HG03342 (cell line): Measurements from ENCODE around the gene DYNC1I1.

Experiments used
- ATAC-seq: cut with Tn5 transposase; IDR thresholded peaks from one replicate; pipeline ENCODE4 v1.9.1; 2021; ENCODE audit warnings: mild to moderate bottlenecking, moderate library complexity; ENCODE audit not compliant: unreplicated experiment

Gene DYNC1I1

DNA sequence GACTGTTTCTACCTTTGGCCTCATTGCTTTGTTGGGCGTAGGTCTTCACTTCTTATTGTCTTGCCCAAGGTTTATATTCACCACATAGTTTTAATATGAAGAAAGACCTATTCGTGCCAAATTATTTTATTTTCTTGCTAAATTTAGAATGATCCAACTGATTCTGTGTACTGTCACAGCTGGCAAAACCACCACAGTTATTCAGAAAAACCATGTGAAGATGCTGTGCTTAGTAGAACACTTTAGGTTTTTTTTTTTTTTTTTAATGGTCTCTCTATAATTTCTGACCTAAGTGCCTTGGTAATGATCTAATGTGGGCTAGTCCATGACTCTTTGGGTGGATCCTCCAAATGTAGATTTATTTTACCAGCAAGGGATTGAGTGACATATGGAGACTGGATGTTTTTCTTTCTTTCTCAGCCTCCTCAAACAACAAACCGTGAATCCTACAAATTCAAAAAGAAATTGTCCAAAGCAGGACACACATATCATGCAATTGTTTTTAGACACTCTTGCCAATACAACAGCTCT lies 243.8 kb downstream of the DYNC1I1 start:
- ATAC-seq = no peak

DNA sequence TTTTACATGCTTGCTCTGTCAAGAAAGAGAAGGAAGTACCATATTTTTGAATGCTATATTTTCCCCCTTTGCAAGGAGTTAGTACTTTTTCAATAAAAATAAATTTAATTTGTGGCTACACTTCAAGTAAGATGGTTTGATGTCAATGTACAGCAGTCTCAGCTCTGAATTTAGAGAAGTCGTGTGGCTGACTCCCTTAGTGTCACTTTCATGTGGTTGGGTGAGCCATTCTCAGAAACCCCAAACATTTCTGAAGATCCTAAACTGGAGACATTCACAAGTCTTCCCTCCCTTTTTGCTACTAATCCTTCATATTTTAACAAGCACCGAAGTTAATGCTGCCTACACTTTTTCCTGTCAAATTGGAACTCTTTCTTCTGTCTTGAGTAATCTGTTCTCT lies 244.4 kb downstream of the DYNC1I1 start:
- no peak for ATAC-seq

DNA sequence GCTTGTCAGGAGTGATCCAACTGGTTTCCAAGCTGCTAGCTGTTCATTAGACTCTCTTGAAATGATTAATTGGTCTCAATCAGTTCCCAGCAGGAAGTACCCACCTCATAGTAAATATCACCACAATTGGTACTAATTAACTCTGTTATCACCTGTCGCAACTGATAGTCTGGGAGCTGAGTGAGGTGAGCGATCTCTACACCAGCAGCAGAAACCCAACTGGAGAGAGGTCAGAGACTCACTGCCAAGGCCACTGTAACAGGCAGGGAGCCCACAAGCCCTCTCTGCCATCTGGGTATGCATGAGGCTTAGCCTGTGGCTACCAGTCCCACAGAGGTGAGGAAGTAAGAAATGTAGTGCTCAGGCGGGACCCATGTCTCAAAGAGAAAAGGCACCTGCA lies 245.5 kb downstream of the DYNC1I1 start:
- ATAC-seq = no peak

DNA sequence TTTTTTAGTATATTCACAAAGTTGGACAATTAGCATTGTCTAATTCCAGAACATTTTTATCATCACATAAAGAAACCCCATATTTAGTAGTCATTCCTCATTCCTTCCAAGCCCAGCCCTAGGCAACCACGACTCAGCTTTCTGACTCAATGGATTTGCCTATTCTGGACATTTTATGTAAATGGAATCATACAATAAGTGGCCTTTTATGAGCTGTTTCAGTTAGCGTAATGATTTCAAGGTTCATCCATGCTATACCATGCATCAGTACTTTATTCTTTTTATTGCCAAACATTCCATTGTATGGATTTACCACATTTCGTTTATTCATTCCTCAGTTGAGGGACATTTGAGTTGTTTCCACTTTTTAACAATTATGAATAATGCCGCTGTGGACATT lies 249.2 kb downstream of the DYNC1I1 start:
- ATAC-seq = no peak

DNA sequence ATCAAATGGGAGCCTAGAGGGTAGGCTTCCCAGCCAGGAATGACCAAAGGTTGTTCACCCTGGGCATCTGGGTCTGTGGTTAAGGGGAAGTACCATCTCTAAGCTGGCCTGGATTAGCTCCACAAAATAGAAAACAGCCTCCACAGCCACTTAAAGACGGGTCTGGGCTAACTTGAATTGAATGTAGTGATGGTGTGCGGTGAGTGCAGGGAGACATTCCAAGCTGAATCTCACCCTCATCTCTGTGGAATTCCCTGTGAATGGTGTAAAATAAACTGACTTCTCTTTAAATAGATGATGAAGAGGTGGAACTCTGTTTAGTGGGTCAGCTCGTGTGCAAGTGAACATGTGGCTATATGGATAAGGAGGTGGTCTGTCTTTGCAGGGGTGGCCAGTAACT lies 251.0 kb downstream of the DYNC1I1 start:
- ATAC-seq = no peak

DNA sequence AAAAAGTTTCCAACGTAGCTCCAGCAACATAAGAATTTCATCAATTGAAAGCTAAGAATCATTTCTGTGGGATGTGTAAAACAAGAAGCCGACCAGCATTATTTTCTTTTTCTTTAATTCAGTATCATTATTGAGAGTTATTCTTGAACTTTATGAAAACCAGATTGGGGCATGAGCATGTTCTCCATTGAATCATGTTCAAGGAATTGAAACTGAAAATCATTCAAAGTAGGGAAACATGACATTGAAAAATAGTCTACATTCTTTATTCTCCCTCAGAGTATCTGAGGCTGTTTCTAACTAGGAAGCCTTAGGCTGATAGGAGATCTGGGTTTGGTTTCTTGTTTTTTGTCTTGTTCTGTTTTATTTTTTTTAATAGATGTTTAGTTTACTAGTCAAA lies 253.7 kb downstream of the DYNC1I1 start:
- ATAC-seq = no peak

DNA sequence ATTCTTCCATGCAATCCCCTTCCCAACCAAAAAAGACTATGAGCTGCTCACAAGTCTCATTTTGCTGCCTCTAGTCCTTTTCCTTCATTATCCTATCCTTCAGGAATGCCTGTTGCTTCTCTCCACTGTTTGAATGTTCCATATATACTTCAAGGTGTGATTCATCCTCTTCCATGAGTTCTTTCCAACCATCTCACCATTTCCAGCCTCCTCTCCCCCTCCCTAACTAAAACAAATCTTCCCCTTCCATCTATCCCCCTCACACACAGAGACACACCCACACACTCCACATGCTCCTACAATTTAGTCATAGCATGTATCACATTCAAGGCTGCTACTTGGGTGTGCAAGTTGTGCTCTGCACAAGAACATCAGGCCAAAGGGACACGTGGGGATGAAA lies 254.3 kb downstream of the DYNC1I1 start:
- ATAC-seq = no peak

DNA sequence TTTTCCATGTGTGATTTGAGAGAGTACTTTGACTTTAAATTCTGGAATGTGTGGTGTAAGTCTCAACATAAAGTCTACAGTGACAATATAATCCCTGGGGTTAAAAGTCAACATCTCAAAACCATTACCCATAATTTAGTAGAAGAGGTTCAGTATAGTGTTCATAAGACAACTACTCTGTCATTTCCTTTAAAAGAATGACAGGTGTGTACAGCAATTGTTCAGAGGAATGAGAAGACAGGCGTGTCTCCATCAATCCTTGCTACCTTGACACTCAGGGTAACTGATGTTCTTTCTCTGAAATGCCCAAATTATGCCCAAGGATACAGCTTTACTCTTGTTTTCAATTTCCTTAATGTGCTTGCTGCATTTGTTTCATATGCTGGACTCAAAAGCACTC lies 256.4 kb downstream of the DYNC1I1 start:
- no peak for ATAC-seq

DNA sequence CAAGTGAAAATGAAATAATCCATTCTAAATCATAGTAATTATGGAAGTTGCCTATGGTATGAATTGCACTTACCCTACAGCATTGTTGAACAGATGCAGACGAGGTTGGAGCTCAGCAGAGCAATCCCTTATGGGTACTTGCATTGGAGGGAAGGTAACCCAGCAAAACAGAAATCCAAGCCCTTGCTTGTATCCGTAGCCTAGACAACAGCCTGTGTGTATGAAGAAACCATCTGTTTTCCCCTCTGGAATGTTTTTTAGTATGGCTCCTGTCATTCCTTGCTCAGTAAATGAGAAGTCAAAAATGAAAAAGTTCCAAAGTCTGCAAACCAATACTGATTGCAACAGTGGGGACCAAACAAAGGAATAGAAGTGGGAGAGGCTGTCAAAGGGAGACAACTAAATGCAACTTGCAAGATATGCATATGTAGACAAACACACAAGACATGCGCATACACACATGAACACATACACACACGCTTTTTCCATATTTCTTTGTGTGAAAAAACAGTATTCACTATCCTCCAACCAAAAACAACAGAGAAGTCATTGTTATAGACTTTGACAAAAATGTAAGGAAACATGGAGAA lies 260.8 kb downstream of the DYNC1I1 start:
- no peak for ATAC-seq

DNA sequence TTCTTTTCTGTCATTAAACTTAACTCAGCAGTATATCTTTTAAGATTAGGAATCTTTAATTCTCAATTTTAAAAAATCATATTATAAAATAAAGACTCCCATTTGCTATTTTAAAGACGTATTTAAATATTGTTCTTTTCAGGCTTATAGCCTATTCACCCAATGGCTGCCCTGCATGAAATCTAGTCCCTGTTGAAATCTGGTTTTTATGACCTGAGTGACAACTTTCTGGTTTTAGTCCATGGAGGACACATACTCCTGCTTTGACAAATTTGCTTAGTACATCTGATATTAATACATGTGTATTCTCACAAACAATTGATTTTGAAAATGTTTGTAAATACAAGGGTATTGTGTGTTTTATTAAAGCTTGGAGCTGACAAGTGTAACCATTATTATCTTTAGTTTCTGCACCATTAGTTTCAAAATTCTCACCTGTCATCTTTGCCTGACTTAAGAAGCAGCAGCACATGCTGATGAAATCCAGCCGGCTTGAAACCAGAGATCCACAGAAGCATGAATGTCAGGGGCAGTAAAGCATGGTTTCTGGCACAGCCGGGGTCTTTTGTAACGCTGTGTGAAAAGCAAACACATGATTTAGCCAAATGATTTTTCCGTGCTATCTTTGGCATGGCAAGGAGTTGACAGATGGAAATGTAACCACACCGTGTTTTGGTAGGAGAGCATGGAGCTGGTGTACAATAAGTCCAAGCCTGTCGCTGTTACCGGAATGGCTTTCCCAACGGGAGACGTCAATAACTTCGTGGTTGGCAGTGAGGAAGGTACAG lies 262.8 kb downstream of the DYNC1I1 start:
- no peak for ATAC-seq

DNA sequence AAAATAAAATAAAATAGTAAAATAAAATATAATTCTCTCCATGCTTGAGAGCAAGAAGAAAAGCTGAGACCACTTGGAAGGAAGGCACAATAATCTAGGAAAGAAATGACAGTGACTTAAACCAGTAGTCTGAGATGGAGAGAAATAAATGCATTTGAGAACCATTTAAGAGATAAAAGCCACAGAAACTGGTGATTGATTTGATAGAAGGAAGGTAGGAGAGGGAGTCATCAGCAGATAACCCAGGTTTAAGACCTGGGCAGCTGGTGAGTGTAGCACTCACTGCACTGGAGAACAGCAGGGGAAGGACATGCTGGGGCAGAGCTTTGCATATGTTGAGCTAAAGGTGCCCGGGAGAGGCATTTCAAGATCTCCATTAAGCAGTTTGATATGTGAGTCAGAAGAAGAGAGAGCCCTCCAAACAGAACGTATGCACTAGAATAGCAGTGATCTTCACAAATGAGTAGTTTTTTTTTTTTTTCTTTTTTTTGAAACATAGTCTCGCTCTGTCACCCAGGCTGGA lies 268.0 kb downstream of the DYNC1I1 start:
- ATAC-seq = no peak

DNA sequence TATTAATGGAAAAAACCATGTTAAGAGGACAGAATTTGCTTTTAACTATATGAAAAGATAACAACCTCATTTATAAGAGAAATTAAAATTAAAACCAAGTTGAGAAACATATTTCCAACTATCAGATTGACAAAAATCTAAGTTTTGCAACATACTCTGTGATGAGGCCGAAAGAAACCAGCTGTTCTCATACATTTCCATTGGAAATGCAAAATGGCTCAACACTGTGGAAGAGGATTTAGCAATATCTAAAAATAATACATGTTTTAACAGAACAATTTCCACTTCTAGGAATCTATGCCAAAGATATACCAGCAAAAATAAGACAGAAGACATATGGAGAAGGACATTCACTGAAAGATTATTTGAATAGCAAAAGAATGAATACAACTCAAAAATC lies 268.8 kb downstream of the DYNC1I1 start:
- ATAC-seq = no peak

DNA sequence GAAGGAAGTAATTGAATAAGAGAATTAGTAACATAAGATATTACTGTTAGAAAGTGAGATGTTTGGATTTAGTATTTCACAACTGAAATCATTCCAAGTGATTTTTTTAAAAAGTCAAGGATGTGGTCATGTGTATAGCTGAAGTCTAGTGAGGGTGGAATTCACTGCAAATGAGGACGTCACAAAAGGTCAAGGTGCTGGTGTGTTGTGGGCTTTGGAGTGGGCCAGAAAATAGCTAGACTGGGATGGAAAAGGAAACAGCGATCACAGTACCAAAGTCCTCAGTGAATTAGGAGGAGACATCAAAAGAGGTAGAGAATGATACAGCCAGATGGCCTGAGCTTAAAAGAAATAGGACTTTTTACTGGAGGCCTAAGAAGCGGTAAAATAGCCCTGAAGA lies 272.8 kb downstream of the DYNC1I1 start:
- no peak for ATAC-seq

DNA sequence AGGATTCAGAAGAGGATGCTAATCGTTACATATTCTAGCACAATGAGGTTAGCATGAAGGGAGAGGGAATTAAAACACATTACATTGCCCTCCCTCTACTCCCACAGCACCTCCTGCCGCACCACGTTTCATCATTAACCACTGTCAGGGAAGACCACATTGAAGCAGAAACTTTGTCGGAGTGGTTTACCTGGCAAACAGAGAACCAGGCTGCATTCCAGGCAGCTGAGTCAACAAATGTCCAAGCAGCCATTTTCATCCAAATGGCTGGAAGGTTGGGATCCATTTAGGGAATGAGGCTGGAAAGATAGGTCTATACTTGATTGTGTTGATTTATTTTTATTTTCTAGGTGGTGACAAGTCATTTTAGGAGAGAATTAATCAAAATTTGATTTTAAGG lies 273.6 kb downstream of the DYNC1I1 start:
- ATAC-seq = no peak

DNA sequence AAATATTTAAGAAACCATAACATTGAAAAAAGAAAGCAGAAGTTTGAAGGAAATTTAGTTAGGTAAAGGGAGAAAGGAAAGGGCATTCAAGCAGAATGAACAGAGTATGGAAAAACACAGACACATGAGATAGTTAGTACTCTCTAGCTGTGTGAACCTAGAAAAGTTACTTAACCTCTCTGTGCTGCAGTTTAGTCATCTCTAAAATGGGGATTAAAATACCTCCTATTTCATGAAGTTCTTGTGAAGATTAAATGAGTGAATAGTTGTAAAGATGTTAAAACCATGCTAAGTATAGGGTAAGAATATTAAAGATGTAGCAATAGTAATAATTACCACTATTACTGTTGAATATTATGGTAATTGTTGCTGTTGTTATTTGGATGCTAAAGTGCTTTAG lies 279.9 kb downstream of the DYNC1I1 start:
- no peak for ATAC-seq

DNA sequence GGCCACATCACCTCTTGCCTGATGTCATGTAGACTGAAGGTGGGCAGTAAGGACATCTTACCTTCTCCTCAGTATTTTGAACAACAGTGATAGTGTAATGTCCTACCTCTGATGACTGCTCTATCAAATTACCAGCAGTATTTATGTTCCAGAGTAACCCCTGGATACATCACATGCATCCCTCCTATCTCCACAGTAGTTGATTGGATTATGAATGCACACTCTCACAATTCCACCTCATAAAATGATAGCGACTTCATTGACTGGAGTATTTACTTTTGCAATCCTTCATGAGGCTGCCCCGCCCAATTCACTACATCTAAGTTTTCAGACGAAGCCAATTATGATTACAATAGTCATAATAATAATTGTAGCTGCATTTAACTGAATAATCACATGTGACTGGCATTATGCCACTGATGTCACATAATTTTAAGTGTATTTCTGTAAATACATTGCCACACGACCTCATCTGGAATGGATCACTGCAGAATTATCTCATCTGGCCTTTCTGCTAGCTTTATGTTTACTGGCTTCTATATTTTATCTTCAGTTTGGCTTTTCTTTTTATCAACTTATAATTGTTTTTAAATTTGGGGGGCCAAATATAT lies 280.6 kb downstream of the DYNC1I1 start:
- no peak for ATAC-seq

DNA sequence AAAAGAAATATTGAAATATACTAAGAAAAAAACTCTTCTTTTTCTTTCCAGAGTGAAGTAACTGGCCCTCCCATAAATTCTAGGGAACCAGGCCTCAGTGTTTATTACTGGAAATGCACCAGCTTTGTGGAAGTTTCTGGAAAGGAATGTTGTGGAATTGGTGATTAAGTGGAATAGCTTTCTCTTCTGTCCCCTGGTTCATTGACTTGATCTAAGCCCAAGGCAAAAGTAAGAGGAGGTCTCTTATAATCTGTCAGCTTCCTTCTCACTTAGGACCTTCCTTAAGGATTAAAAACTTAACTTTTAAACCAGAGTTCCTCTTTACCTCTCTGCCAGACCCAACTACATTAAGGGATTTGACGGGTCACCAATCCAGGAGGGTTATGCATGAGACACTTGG lies 283.4 kb downstream of the DYNC1I1 start:
- no peak for ATAC-seq

DNA sequence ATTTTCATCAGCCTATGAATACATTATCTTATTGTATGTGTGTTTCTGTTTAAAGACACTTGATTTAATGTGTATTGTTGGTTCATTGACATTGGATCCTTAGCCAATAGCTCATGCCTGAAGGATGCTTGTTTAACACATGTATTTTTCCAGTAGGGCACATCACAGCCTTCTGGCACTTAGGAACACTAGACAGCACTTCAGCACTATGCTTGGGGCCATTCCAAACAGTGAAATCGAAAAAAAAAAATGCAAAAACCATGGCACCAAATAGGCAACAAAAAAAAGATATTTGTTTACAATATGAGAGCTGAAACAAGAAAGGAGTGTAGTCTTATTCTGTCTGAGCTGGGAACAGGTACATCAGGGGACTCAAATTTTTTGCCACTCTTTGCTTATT lies 286.7 kb downstream of the DYNC1I1 start:
- ATAC-seq = no peak

DNA sequence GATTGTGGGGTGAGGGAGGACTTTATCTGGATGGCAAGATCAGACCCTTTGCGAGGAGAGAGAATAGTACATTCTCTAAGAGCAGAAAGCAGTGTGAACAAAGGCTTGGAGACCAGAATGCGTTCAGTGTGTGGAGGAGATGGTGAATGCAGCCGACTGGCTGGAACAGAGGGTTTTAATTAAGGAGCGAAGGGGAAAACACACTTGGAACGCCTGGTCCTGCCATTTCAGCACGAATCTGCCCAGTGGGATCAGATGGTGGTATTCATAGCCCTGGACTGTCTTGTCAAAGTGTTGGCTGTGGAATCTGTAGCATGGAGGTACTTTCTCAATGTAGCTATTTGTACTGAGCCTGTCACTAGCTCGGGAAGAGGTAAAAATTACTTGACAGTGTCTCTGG lies 288.7 kb downstream of the DYNC1I1 start:
- ATAC-seq = no peak

DNA sequence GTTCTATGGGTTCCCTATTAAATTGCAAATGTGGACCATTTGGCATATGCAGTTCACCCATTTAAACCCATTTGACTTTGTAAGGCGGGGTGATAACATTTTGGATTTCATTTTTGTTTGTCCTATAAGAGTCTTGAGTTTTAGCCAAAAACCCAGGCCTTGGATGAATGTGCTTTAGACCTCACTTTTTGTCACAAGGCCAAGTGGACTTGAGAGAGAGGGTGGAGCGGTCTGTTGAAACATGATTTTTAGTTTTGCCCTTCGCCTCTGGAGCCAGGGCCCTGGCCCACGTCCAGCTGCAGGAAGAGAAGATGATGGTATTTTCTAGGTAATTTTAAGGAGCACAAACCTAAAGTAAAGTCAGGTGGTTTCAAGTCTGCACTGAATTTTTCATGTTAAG lies 289.5 kb downstream of the DYNC1I1 start:
- no peak for ATAC-seq

DNA sequence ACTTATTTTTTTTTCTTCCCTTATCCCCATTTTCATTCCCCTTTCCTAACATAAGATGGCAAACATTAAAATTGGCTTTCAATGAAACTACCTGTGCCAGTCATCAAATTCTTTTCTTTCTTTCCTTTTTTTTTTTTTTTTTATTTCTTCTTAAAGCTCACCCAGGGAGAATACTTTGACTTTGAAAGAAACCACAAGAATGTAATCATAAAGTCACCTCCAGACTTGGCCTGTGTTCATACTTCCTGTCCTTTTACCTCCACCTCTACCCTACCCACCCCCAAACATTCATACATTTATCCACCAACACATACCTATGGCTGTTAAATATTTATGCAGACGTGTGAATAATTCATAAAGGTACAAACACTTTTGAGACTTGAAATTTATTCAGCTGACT lies 295.0 kb downstream of the DYNC1I1 start:
- no peak for ATAC-seq

DNA sequence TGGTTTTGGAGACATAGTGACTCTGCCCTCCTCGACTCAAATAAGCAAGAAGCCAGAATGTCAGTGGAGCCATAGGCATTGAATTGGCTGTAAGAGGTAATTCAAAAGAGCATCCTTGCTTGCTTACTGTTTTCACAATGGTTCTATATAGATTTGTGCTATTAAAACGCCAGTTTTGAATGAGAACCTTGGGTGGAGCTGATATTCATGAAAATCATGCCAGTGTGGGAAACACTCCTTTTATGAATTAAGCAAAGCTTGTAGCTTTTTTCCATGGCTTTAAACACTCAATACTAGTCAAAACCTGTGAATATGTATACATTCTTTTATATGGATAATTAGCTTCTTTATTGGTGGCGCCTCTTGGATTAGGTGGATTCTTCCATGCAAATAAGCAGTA lies 297.0 kb downstream of the DYNC1I1 start:
- ATAC-seq = no peak
